NCI-H1105 treated with DMSO at 0.1 percent for 48 hours (cell line): ENCODE results near the gene ANGPTL3.
"Not testable (repeated sequence)": the region's sequence is repeated elsewhere in the genome, so short reads cannot be mapped to it uniquely, and the experiment has no call there.

Experiments used
- DNase-seq: peaks from one replicate; lab custom pipeline; 2025; lab: John Stamatoyannopoulos, UW

The ANGPTL3 gene, protein sequence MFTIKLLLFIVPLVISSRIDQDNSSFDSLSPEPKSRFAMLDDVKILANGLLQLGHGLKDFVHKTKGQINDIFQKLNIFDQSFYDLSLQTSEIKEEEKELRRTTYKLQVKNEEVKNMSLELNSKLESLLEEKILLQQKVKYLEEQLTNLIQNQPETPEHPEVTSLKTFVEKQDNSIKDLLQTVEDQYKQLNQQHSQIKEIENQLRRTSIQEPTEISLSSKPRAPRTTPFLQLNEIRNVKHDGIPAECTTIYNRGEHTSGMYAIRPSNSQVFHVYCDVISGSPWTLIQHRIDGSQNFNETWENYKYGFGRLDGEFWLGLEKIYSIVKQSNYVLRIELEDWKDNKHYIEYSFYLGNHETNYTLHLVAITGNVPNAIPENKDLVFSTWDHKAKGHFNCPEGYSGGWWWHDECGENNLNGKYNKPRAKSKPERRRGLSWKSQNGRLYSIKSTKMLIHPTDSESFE

DNA sequence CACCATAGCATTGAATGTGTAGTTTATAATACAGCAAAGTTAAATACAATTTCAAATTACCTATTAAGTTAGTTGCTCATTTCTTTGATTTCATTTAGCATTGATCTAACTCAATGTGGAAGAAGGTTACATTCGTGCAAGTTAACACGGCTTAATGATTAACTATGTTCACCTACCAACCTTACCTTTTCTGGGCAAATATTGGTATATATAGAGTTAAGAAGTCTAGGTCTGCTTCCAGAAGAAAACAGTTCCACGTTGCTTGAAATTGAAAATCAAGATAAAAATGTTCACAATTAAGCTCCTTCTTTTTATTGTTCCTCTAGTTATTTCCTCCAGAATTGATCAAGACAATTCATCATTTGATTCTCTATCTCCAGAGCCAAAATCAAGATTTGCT lies at the start of gene ANGPTL3:
TSS of gene ANGPTL3 (plus strand) at position 240 of the 400 bp plus-strand sequence. CDS start at position 287, 47 bp downstream.
- no peak for DNase-seq

DNA sequence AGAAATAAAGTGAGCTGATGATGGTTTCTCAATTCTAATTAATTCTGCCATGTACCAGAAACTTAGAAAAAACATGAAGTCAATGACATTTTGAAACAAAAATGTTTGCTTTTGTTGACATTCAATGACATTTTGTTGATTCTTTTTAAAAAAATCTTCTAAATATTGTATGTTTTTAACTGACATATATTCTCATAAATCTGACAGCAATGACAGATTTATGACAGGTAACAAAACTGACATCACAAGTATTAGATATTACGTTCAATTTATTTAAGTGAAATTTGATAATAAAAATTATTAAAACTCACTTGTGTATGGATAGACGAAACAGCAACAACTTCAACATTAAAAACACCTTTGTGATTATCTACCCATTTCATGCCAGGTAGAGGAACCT lies 36.0 kb upstream of the ANGPTL3 start:
- DNase-seq, result no peak

DNA sequence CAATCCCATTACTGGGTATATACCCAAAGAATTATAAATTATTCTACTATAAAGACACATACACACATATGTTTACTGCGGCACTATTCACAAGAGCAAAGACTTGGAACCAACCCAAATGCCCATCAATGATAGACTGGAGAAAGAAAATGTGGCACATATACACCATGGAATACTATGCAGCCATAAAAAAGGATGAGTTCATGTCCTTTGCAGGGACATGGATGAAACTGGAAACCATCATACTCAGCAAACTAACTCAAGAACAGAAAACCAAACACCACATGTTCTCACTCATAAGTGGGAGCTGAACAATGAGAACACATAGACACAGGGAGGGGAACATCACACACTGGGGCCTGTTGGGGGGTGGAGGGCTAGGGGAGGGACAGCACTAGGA lies 30.1 kb upstream of the ANGPTL3 start:
- DNase-seq, result not testable (repeated sequence)

DNA sequence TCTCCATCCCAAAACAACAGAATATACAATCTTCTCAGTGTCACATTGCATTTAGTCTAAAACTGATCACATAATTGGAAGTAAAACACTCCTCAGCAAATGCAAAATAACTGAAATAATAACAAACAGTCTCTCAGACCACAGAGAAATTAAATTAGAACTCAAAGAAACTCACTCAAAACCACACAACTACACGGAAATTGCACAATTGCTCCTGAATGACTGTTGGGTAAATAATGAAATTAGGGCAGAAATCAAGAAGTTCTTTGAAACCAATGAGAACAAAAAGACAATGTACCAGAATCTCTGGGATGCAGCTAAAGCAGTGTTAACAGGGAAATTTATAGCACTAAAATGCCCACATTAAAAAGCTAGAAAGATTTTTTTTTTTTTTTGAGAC lies 29.4 kb upstream of the ANGPTL3 start:
- DNase-seq, result not testable (repeated sequence)

DNA sequence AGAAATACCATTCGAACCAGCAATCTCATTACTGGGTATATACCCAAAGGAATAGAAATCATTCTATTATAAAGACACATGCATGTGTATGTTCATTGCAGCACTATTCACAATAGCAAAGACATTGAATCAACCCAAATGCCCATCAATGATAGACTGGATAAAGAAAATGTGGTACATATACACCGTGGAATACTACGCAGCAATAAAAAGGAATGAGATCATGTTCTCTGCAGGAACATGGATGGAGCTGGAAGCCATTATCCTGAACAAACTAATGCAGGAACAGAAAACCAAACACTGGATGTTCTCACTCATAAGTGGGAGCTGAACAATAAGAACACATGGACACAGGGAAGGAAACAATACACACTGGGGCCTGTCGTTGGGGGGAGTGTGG lies 25.8 kb upstream of the ANGPTL3 start:
- DNase-seq, result not testable (repeated sequence)

DNA sequence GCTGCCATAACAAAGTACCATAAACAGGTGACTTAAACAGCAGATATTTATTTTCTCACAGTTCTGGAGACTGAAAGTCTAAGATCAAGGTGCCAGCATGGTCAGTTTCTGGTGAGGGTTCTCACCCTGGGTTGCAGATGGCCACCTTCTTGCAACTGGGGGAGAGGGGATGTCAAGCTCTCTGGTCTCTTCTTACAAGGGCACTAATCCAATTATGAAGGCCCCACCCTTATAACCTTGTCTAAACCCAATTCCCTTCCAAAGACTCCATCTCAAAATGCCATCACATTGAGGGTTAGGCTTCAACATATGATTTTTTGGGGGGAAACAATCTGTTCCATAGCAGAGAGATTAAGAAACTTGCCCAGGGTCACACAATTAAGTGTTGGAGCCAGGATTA lies 24.8 kb upstream of the ANGPTL3 start:
- DNase-seq, result no peak

DNA sequence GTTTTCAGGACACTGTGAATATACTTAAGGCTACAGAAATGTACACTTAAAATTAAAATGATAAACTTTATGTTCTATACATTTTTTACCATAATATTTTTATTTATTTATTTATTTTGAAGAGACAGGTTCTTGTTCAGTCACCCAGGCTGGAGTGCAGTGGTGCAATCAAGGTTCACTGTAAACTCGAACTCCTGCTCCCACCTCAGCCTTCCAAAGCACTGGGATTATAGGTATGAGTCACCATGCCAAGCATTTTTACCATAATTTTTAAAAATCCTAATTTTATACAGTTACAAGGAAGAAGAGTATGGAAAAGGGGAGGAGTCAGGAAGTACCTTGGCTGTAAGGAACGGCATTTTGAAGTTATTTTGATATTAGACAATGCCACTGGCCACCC lies 23.6 kb upstream of the ANGPTL3 start:
- no peak for DNase-seq

DNA sequence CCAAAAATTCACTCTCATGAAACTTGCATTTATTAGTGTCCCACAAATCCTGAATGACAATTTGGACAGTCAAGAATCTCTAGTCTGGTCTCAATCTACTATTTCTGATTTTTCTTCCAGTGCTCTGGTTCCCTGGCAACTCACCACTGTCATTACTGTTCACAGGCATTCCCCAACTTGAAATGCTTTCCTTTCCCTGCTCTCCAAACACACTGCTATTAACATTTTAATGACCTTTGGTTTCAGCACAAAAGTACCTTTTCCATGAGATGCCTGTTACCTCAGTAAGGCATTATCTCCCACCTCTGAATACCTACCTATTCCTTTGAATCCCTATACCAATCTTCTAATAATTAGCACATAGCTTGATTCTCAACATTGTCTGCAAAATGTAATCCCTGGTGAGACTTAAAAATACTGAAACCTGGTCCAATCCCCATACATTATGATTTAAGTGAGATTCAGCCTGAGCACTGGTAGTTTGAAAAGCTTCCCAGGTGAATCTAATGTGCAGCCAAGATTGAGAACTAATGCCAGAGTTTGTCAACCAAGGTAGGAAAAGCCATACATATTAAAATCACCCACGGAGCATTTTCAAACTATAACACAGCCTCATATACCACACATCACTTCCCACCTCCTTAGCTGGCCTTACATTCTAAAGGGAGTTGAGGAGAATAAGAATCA lies 11.7 kb upstream of the ANGPTL3 start:
- no peak for DNase-seq

DNA sequence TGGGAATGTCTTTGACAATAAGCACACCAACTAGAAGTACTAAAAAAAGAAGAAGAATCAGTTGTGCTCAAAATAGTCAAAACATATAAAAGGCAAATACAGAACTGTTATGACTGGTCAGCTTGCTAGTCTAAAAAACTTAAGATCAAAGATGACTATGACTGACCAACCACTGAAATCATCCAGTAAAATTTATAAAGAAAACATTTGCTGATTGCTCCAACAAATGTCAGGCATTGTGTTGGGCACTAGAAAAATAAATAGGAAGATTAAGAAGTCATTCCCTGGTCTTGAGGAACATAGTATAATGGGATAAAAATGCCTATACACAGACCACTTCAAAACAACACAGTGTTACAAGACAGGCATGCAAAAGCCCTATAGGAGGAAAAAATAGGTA lies 9.3 kb upstream of the ANGPTL3 start:
- DNase-seq, result no peak

DNA sequence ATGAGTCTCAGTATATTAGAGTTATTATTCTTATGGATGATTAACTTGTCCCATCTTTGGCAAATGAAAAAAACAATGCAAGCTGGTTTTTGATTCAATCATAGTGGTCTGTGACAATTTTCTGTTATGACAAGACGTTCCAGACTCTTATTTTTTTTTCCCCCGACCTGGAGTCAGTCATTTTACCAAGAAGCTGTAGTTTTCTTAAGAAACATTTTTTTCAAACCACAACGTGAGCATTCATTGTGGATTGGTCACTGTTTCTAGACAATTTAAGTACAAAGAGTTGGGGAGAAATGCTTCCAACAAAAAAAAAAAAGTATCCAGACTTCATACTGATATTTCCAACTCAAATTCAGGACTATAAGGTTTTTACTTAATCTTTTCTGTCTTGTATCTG lies 8.0 kb upstream of the ANGPTL3 start:
- DNase-seq, result no peak

DNA sequence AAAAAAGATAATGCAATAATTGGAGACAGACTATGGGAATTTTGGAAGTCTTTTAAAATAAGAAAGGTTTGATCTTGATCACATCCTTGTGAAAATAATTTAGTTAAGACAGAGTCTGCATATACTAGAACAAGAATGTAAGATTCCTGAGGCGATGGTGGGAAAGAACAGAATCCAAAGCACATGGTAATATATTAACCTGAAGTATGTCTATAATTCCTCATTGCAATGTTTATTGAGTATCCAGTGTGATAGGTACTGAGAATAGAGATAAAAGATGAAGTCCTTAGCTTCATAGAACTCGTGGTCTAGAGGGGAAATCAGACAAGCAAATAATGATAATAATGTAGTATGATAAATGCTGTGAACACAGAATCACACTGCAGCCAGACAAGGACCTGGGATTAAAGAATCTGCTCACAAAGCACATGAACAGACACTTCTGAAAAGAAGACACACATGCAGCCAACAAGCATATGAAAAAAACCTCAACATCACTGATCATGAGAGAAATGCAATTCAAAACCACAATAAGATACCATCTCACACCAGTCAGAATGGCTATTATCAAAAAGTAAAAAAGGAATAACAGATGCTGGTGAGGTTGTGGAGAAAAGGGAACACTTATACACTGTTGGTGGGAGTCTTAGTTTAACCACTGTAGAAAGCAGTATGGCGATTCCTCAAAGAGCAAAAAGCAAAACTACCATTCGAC lies 6.9 kb upstream of the ANGPTL3 start:
- no peak for DNase-seq

DNA sequence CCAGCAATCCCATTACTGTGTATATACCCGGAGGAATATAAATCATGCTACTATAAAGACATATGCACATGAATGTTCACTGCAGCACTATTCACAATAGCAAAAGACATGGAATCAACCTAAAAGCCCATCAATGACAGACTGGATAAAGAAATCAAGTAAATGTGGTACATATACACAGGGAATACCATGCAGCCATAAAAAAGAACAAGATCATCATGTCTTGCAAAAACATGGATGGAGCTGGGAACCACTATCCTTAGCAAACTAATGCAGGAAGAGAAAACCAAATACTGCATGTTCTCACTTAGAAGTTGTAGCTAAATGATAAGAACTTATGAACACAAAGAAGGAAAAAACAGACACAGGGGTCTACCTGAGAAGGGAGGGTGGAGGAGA lies 6.4 kb upstream of the ANGPTL3 start:
- no peak for DNase-seq

DNA sequence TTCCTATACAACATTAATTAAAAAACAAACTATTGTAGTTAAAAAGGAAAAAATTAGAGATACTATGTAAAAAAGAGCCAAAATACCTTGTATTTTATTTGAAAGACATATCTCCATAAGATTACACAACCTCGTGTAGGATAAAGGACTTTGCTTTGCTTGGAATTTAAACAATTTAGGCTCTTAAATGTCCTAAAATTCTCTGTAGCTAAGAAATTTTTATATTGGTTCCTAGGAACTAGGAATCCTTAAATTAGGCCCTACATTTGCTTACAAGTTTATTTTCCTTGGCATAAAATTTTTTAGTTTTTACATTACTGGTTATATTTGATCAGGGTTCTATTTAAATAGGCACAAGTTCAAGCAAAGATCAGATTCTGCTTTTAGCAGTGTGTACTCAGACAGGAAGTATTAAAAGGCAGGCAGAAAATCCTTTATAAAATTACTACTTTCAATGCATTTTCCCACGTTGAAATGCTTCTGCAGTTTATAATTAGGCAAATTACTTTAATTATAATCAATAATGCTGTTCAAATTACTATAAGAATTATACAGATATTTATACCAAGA lies 3.4 kb upstream of the ANGPTL3 start:
- DNase-seq, result no peak

DNA sequence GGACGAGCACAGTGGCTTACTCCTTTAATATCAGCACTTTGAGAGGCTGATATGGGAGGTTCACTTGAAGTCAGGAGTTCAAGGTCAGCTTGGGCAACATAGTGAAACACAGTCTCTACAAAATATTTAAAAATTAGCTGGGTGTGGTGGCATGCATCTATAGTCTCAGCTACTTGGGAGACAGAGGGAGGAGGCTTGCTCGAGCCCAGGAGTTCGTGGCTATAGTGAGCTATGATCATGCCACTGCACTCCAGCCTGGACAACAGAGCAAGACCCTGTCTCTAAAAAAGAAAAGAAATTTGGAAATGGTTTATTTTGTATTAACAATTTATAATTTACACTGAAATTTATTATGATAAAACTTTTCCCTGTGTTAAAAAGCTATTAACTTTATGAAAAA lies 1.7 kb upstream of the ANGPTL3 start:
- DNase-seq, result no peak

DNA sequence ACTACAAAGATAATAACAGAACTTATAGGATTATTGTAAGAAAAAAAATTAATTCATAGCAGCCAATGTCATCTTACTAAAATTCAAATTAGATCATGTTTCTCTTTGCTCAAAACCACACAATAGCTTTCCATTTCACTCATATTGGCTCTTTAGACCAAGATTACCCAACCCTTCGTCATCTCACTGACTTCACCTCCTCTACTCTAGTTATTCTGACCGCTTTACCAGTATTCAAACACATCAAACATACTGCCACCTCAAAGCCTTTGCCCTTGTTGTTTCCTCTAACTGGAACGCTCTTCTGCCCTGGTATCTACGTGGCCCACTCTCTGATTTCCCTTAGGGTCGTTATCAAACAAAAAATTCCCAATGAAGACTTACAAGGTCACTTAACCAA lies 1.7 kb downstream of the ANGPTL3 start:
- DNase-seq, result no peak

DNA sequence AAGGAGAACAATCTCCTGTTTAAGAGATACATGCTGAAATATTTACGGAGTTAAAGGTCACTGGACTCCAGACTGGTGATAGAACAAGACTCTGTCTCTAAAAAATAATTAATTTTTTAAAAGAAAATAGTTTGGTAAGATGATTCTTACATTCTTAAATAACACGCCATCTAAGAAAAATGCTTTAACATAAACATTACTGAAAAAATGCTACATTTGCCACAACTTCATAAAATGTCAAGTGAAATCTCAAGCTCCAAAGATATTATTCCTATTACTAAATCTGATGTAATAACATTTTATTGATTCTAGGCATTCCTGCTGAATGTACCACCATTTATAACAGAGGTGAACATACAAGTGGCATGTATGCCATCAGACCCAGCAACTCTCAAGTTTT lies 4.1 kb downstream of the ANGPTL3 start:
- DNase-seq, result no peak

DNA sequence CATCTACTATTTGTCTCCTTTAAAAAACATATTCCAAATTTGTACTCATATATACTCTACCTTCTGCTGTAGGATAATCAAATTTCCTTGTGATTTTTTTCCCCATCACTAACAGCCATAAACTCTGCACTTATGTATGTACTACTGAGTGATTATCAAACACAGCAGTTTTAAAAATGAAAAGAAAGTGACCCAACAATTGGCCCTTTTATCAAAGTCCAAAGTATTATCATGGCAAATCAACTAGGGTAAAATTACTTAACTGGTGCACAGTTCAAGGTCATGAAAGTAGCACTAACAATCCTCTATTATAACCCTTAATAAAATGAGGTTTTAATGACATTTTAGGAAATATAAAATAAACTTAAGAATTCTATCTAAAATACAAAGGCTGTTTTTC lies 11.6 kb downstream of the ANGPTL3 start:
- DNase-seq, result no peak

DNA sequence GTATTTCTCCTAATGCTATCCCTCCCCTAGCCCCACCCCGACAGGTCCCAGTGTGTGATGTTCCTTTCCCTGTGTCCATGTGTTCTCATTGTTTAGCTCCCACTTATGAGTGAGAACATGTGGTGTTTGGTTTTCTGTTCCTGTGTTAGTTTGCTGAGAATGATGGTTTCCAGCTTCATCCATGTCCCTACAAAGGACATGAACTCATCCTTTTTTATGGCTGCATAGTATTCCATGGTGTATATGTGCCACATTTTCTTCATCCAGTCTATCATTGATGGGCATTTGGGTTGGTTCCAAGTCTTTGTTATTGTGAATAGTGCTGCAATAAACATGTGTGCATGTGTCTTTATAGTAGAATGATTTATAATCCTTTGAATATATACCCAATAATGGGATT lies 13.3 kb downstream of the ANGPTL3 start:
- DNase-seq, result not testable (repeated sequence)

DNA sequence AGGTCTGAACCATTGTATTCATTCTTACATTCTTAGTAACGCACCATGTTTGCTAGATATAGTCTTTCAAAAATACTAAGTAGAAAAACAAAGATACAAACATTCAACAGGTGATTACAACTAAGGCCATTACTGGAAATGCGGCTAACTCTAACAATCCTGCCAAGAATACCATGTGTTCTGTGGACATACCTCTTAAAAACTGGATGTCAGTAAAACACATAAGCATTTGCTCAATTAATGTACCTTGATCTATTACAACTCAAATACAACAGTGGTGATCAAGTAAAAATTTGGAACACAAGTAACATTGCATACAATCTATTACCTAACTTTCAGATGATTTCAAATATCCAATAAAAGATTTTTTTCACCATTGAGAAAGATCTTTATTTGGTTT lies 15.4 kb downstream of the ANGPTL3 start:
- no peak for DNase-seq

DNA sequence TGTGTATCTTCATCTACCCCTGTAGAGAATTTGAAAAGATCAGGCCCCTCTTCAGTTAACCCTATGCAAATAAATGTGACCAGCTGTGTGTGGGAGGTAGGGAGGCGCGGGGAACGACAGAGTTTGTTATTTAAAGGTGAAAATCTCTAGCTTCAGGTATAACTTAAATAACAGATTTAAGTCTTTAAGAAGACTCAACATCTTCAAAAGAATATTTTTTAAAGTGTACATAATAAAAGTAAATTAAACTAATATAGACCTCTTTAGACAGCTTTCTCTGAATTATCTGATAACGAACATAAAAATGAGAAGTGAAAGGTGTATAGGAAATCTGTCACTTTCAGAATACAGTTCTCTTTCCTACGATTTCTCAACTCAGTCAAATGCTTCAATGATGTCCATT lies 16.0 kb downstream of the ANGPTL3 start:
- DNase-seq, result no peak

DNA sequence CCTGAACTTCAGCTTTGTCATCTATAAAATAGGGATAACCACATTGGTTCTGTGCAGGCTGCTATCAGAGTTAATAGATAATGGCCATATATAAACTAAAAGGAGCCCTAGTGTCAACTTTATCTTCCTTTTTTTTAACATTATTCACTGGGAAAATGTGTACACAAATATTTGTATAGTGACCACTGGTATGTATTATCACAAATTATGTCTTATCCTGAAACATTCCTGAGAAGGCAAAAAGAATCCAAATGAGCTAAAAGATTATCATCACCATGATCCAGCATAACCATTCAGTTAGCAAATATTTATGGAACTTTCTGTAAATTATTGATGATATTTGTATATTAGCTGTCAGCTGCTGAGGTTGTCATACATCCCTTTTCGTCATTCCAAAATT lies 16.6 kb downstream of the ANGPTL3 start:
- DNase-seq, result no peak

DNA sequence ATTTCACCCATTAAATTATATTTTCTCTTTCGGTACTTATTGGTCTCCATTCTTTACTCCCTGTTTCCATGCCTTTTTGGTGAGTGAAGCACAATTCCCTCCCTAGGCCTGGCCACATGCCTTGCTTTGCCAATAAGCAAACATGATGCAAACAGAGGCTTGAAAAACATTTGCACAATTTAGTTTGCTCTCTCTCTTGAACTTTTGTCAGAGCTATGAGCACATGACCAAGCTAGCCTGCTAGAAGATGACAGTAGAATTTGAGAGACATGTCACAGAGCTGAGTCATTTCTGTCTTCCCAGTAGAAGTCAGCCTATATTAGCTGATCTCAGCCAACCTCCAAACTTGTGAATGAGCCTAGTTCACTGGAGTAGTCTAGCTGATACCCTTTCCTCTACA lies 24.6 kb downstream of the ANGPTL3 start:
- no peak for DNase-seq

DNA sequence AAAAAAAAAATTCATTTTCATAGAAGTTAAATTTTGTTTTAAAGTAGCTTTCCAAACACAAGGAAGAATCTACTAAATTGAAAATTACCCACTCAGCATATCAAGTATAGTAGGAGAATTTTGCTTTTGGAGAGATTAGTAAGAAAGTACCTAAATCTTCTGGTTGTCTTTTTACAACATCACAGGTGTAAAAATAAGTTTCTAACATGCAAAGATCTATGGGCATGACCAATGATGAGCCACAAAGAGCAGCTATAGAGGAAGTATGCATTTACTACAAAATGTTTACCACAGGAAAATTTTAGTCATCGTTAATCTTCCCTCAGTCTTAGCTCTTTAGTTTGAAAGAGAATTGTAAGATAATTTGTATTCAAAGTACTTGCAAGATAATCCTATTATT lies 28.1 kb downstream of the ANGPTL3 start:
- DNase-seq, result no peak
